Esophagus muscularis mucosa (tissue), 4 donors: ENCODE data around the gene SLC7A14. TPM values are rescaled to one million over a fixed set of nuclear protein-coding genes. Genes with fewer than 3 reads are reported as not detected.

Experiments
- DNase-seq: peaks from one replicate; pipeline ENCODE4 v3.0.0-alpha.2; 2017; ENCODE audit errors: extremely low spot score
- H3K27ac ChIP-seq, 4 donors: fragments of 200-600 bp; sonication (generic); replicated peaks in 1 of 4; 1 replicate in 3 of 4; 2 replicates in 1 of 4; pipeline ENCODE4 v1.5.1; 2016 to 2019; ENCODE audit warnings: mild to moderate bottlenecking in 1 of 4
- H3K27me3 ChIP-seq, 4 donors: fragments of 200-600 bp; sonication (generic); one replicate each; pipeline versions ENCODE4 v1.5.1 to v1.6.0; 2016 to 2019
- H3K36me3 ChIP-seq, 4 donors: fragments of 200-600 bp; sonication (generic); one replicate each; pipeline ENCODE4 v1.5.1; 2016 to 2019
- H3K4me1 ChIP-seq, 4 donors: fragments of 200-600 bp; sonication (generic); one replicate each; pipeline ENCODE4 v1.5.1; 2016 to 2019
- H3K4me3 ChIP-seq, 4 donors: fragments of 200-600 bp; sonication (generic); 1 replicate in 2 of 4; 2 replicates in 2 of 4; pipeline ENCODE4 v1.5.1; 2016 to 2019; ENCODE audit warnings: mild to moderate bottlenecking in 4 of 4, moderate library complexity in 1 of 4
- H3K9me3 ChIP-seq, 4 donors: fragments of 200-600 bp; sonication (generic); 1 replicate in 3 of 4; 2 replicates in 1 of 4; pipeline ENCODE4 v1.5.1; 2016 to 2019
- EP300 ChIP-seq: sonication (generic); formaldehyde crosslinking; IDR thresholded peaks from one replicate; pipeline ENCODE4 v1.6.1; 2017; ENCODE audit warnings: antibody characterized with exemption
- POLR2A ChIP-seq: fragments of 450-650 bp; IDR thresholded peaks from one replicate; pipeline ENCODE4 v1.6.1; 2017; ENCODE audit warnings: antibody characterized with exemption, moderate library complexity, mild to moderate bottlenecking, low read depth
- POLR2AphosphoS5 ChIP-seq, 2 donors: sonication (generic); formaldehyde crosslinking; IDR thresholded peaks; one replicate each; pipeline ENCODE4 v1.6.1; 2017; ENCODE audit warnings: antibody characterized with exemption in 2 of 2
- WGBS: methylation state at CpG from one replicate; pipeline ENCODE4 v1.1.5; 2018; 5-methylcytosine and 5-hydroxymethylcytosine counted together
- intact Hi-C: fragments of 100-400 bp; cut with DNase I; formaldehyde crosslinking; loops from one replicate; pipeline ENCODE4 v1.15.1; 2023
- total RNA-seq, 4 donors: library from RNA; depleted of rRNA; stranded (reverse); fragments of >200 nt; gene quantifications; one replicate each; pipeline versions ENCODE4 v1.1.0 to v1.2.1, GENCODE V29; 2016
- TF ChIP-seq, protein P1 (sequence below), 3 experiments: fragments of 200-600 bp in 2 of 3; fragments of 450-650 bp in 1 of 3; sonication (generic) in 2 of 3; IDR thresholded peaks; one replicate each; pipeline ENCODE4 v1.5.1; 2017 to 2019; ENCODE audit warnings: antibody characterized with exemption in 3 of 3, mild to moderate bottlenecking in 2 of 3, moderate library complexity in 1 of 3

The SLC7A14 gene
- 1 to 10 TPM in 1 of 4 donors, under 1 TPM in 3; 0.42 to 1.3 (median 0.58) TPM for total RNA-seq

DNA sequence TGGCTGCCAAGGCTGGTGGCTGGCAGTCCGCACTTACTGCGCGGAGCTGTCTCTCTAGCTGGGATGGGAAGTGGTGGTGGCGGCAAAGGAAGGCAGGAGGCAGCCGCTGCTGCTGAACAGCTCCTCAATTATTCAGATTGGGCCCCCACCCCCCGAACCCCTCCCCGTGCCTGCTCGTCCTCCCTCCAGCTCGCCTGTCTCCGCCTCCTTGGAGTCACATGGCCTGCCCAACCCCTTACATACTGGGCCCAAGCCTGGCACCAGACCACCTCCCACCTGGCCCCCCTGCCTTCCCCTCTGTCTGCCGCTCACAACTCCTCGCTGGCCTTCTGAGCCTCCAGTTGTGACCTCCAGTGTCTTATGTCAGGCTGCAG lies at the start of gene SLC7A14:
TSS of gene SLC7A14 (minus strand) at position 139 of the 374 bp plus-strand sequence. CDS start 59,139 bp downstream, outside the sequence.
- H3K9me3 ChIP-seq, result no peaks in the 10 kb centered on the region
- H3K4me1 ChIP-seq, result peaks cover 9 to 14% (median 13%) of the 10 kb centered on the region in 4 donors
- intact Hi-C loops, result no loop called here
- H3K27ac ChIP-seq, result no peak within 1 kb of the TSS
- H3K4me3 ChIP-seq, result peak within 1 kb of the TSS in 3 of 4 donors; percentile 12 to 32 (median 20)
- DNase-seq, result no peak
- no peaks in the 10 kb centered on the region for H3K36me3 ChIP-seq
- 7% methylated on average over 3 of the region's 12 CpGs for WGBS
- H3K27me3 ChIP-seq, result peaks cover 0 to 48% (median 16%) of the 10 kb centered on the region in 4 donors
- TF ChIP-seq EP300 (no peak), POLR2A (no peak), POLR2AphosphoS5 (IDR thresholded peaks at IDR 0.05) (no peak)
- TF ChIP-seq, protein P1, sequence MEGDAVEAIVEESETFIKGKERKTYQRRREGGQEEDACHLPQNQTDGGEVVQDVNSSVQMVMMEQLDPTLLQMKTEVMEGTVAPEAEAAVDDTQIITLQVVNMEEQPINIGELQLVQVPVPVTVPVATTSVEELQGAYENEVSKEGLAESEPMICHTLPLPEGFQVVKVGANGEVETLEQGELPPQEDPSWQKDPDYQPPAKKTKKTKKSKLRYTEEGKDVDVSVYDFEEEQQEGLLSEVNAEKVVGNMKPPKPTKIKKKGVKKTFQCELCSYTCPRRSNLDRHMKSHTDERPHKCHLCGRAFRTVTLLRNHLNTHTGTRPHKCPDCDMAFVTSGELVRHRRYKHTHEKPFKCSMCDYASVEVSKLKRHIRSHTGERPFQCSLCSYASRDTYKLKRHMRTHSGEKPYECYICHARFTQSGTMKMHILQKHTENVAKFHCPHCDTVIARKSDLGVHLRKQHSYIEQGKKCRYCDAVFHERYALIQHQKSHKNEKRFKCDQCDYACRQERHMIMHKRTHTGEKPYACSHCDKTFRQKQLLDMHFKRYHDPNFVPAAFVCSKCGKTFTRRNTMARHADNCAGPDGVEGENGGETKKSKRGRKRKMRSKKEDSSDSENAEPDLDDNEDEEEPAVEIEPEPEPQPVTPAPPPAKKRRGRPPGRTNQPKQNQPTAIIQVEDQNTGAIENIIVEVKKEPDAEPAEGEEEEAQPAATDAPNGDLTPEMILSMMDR (IDR thresholded peaks at IDR 0.05), result no peak

DNA sequence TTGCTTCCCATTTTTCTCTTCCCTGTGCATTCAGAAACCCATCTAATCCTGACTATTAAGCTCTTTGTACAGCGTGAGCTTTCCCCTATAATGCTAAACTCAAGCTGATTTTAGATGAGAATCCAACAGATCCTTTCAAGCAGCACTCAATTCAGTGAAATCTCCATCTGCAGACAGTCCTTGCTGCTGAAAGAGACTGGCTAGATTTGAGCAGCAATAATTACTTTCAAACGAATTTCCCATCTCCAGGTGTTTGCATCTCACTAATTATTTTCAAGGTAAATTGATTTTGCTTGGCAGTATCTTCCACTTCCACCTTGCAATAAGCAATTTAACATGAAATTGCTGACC lies 49.5 kb upstream of the SLC7A14 start:
- intact Hi-C loops, result no loop called here
- Histone ChIP-seq H3K9me3 (no peaks in the 10 kb centered on the region), H3K4me1 (no peaks in the 10 kb centered on the region), H3K4me3 (no peak overlapping the region), H3K27ac (no peak overlapping the region), H3K36me3 (no peaks in the 10 kb centered on the region), H3K27me3 (no peaks in the 10 kb centered on the region)
- TF ChIP-seq POLR2AphosphoS5 (IDR thresholded peaks at IDR 0.05), result no peak
- TF ChIP-seq POLR2A, result no peak
- TF ChIP-seq, protein P1 (IDR thresholded peaks at IDR 0.05), result no peak
- no peak for TF ChIP-seq EP300
- WGBS, result 68% methylated on average over 2 of the region's 2 CpGs
- DNase-seq, result no peak

GRCh38 chr3:170634663-170635384 lies 48.9 kb upstream of the SLC7A14 start:
- Histone ChIP-seq H3K9me3 (no peaks in the 10 kb centered on the region), H3K4me1 (no peaks in the 10 kb centered on the region), H3K36me3 (no peaks in the 10 kb centered on the region), H3K27me3 (no peaks in the 10 kb centered on the region), H3K27ac (no peak overlapping the region), H3K4me3 (no peak overlapping the region)
- TF ChIP-seq EP300 (no peak), POLR2AphosphoS5 (IDR thresholded peaks at IDR 0.05) (no peak), POLR2A (no peak)
- TF ChIP-seq, protein P1 (IDR thresholded peaks at IDR 0.05), result no peak
- DNase-seq, result peak; percentile 26
- 73% methylated on average over 3 of the region's 3 CpGs for WGBS
- intact Hi-C loops, result no loop called here

DNA sequence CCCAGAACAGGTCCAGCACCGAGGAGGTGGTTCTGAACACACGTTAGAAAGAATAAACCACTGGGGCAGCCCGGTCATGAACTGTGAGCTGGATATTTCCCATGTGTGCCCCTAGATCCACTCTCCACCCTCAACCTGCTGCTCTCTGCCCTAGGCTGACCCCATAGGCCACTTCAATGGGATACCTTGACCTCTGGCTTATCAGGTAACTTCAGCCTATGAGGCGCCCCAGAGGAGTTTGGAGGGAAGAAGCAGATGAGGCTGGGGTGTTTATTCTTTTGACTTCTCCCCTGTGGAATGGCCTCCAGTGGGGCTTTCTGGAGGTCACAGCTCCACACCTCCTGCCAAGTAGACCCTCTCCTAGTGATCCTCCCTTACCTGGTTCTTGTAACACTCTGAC lies 47.7 kb upstream of the SLC7A14 start:
- DNase-seq, result peak; percentile 62
- Histone ChIP-seq H3K27me3 (no peaks in the 10 kb centered on the region), H3K27ac (no peak overlapping the region), H3K36me3 (no peaks in the 10 kb centered on the region), H3K9me3 (no peaks in the 10 kb centered on the region), H3K4me3 (no peak overlapping the region), H3K4me1 (no peaks in the 10 kb centered on the region)
- 80% methylated on average over 4 of the region's 4 CpGs for WGBS
- intact Hi-C loops, result no loop called here
- TF ChIP-seq, protein P1 (IDR thresholded peaks at IDR 0.05), result no peak
- TF ChIP-seq EP300 (no peak), POLR2A (no peak), POLR2AphosphoS5 (IDR thresholded peaks at IDR 0.05) (no peak)
